ENCODE measurements around the gene ABCA13.

ABCA13 gene

GRCh38 chr7:48307041-48307714, 135.9 kb downstream of the ABCA13 start:
- no peak for DNase-seq

- DNase-seq: no peak
These were observed 138.5 kb downstream of the ABCA13 start for GRCh38 chr7:48309720-48310119.

- no peak for DNase-seq
These were observed 140.3 kb downstream of the ABCA13 start for GRCh38 chr7:48311464-48312100.

GRCh38 chr7:48312151-48312550, 140.9 kb downstream of the ABCA13 start:
- DNase-seq: no peak

GRCh38 chr7:48316768-48317167, 145.5 kb downstream of the ABCA13 start:
- no peak for DNase-seq

- no peak for DNase-seq
These were observed 146.1 kb downstream of the ABCA13 start for GRCh38 chr7:48317360-48317759.

GRCh38 chr7:48321319-48322010, 150.2 kb downstream of the ABCA13 start:
- no peak for DNase-seq

- no peak for DNase-seq
These were observed 165.9 kb downstream of the ABCA13 start for GRCh38 chr7:48337012-48337621.

- DNase-seq: no peak
These were observed 166.5 kb downstream of the ABCA13 start for GRCh38 chr7:48337781-48338180.

GRCh38 chr7:48347230-48347825, 176.1 kb downstream of the ABCA13 start:
- no peak for DNase-seq

GRCh38 chr7:48350515-48350914, 179.3 kb downstream of the ABCA13 start:
- DNase-seq: no peak

- DNase-seq: no peak
These were observed 180.6 kb downstream of the ABCA13 start for GRCh38 chr7:48351900-48352299.

GRCh38 chr7:48355346-48355745, 184.1 kb downstream of the ABCA13 start:
- no peak for DNase-seq

GRCh38 chr7:48360574-48360973, 189.3 kb downstream of the ABCA13 start:
- no peak for DNase-seq

- no peak for DNase-seq
These were observed 191.9 kb downstream of the ABCA13 start for GRCh38 chr7:48363174-48363573.

- DNase-seq: no peak
These were observed 193.8 kb downstream of the ABCA13 start for GRCh38 chr7:48365010-48365409.

- DNase-seq: no peak
These were observed 194.8 kb downstream of the ABCA13 start for GRCh38 chr7:48366096-48366495.

GRCh38 chr7:48376263-48376662, 205.0 kb downstream of the ABCA13 start:
- DNase-seq: no peak

GRCh38 chr7:48380921-48381320, 209.7 kb downstream of the ABCA13 start:
- DNase-seq: no peak

GRCh38 chr7:48381571-48381970, 210.3 kb downstream of the ABCA13 start:
- no peak for DNase-seq

GRCh38 chr7:48384180-48384752, 213.0 kb downstream of the ABCA13 start:
- DNase-seq: no peak

- no peak for DNase-seq
These were observed 216.7 kb downstream of the ABCA13 start for GRCh38 chr7:48387932-48388331.

- no peak for DNase-seq
These were observed 217.7 kb downstream of the ABCA13 start for GRCh38 chr7:48388911-48389310.
